Stomach (tissue), 4 donors: Measurements from ENCODE around the gene ERMAP.

ENCODE experiments used
- POLR2A ChIP-seq, 4 donors: fragments of 450-650 bp; IDR thresholded peaks; one replicate each; pipeline ENCODE4 v1.6.1; 2016; ENCODE audit warnings: antibody characterized with exemption in 4 of 4, control low read depth in 2 of 4, mild to moderate bottlenecking in 1 of 4, moderate library complexity in 1 of 4
- POLR2AphosphoS5 ChIP-seq, 3 donors: sonication (generic); formaldehyde crosslinking; IDR thresholded peaks; one replicate each; pipeline ENCODE4 v1.6.1; 2016; ENCODE audit warnings: antibody characterized with exemption in 3 of 3
- TF ChIP-seq, protein P1 (sequence below), 7 experiments: fragments of 450-650 bp in 4 of 7; fragments of 200-600 bp in 3 of 7; sonication (generic) in 3 of 7; IDR thresholded peaks; one replicate each; pipeline ENCODE4 v1.5.1; 2016 to 2019; ENCODE audit warnings: antibody characterized with exemption in 7 of 7, control low read depth in 2 of 7, mild to moderate bottlenecking in 1 of 7

DNA sequence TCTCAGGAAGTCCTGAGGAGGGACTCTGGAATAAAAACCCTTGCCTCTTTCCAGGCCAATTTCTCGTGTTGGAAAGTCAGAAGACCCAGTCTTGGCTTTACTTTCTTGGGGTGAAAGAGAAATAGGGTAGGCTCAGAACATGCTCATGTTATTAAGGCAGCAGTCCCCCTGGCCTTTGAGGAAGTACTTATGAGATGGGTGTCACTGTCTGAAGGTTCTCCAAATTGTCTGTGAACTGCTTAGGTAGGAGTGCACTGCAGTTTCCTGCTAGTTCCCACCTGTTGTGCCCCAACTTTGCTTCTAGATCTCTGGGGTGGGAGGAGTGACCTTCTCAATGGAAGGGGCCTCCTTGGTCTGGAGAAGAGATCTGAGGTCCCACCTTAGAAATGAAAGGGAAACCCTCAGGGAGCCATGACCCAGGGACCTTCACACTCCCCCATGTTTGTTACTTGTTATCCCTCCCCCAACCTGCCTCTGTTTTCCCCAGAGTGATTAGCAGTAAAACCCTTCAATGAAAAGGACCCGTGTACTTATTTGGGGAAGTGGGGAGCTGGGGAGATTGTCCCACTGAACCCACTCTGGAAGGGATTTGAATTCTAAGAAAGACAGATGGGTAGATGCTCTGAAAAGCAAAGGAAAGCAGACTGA lies 35.2 kb downstream of the ERMAP start:
- no peak for TF ChIP-seq POLR2AphosphoS5 (IDR thresholded peaks at IDR 0.05)
- TF ChIP-seq, protein P1, sequence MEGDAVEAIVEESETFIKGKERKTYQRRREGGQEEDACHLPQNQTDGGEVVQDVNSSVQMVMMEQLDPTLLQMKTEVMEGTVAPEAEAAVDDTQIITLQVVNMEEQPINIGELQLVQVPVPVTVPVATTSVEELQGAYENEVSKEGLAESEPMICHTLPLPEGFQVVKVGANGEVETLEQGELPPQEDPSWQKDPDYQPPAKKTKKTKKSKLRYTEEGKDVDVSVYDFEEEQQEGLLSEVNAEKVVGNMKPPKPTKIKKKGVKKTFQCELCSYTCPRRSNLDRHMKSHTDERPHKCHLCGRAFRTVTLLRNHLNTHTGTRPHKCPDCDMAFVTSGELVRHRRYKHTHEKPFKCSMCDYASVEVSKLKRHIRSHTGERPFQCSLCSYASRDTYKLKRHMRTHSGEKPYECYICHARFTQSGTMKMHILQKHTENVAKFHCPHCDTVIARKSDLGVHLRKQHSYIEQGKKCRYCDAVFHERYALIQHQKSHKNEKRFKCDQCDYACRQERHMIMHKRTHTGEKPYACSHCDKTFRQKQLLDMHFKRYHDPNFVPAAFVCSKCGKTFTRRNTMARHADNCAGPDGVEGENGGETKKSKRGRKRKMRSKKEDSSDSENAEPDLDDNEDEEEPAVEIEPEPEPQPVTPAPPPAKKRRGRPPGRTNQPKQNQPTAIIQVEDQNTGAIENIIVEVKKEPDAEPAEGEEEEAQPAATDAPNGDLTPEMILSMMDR (IDR thresholded peaks at IDR 0.05): no peak
- no peak for TF ChIP-seq POLR2A (IDR thresholded peaks at IDR 0.05)
